Kidney (tissue), 14 donors: ENCODE data around the gene SMAP2. TPM values are rescaled to one million over a fixed set of nuclear protein-coding genes. Genes with fewer than 3 reads are reported as not detected.

Experiments used
- DNase-seq, 5 donors: peaks; one replicate each; pipeline ENCODE4 v3.0.0-alpha.2; 2013 to 2020
- FAIRE-seq: peaks from 2 replicates; lab custom pipeline; 2012; peaks lifted over from hg19 to GRCh38; lab: Jason Lieb, UNC
- H3K27ac ChIP-seq, 2 donors: one replicate each; pipeline ENCODE4 v1.7.0; 2013; ENCODE audit warnings: low read depth in 2 of 2, low read length in 2 of 2, inconsistent platforms in 1 of 2
- H3K27me3 ChIP-seq: one replicate; pipeline ENCODE4 v1.7.1; 2013; ENCODE audit warnings: low read length, inconsistent platforms; ENCODE audit not compliant: control insufficient read depth, insufficient read depth
- H3K36me3 ChIP-seq, 3 donors: one replicate each; pipeline versions ENCODE4 v1.7.0 to v1.7.1; 2013; ENCODE audit warnings: low read length in 3 of 3, control low read depth in 1 of 3, inconsistent platforms in 1 of 3; ENCODE audit not compliant: insufficient read depth in 3 of 3, control insufficient read depth in 2 of 3
- H3K4me1 ChIP-seq, 3 donors: one replicate each; pipeline versions ENCODE4 v1.7.0 to v1.7.1; 2013; ENCODE audit warnings: low read length in 3 of 3, inconsistent platforms in 1 of 3, low read depth in 1 of 3; ENCODE audit not compliant: control insufficient read depth in 2 of 3, insufficient read depth in 2 of 3
- H3K4me3 ChIP-seq, 3 donors: one replicate each; pipeline versions ENCODE4 v1.7.0 to v1.8.1; 2013; ENCODE audit warnings: low read length in 3 of 3, control low read depth in 1 of 3, inconsistent platforms in 1 of 3
- H3K9ac ChIP-seq, 3 donors: one replicate each; pipeline versions ENCODE4 v1.7.0 to v1.7.1; 2013; ENCODE audit warnings: low read length in 3 of 3, control low read depth in 1 of 3, inconsistent platforms in 1 of 3
- H3K9me3 ChIP-seq, 3 donors: one replicate each; pipeline versions ENCODE4 v1.7.0 to v1.7.1; 2013; ENCODE audit warnings: low read length in 3 of 3, control low read depth in 1 of 3, inconsistent platforms in 1 of 3; ENCODE audit not compliant: control insufficient read depth in 2 of 3, insufficient read depth in 1 of 3
- intact Hi-C: fragments of 100-400 bp; cut with DNase I; formaldehyde crosslinking; loops from one replicate; pipeline ENCODE4 v1.11.1; 2022
- polyA plus RNA-seq: library from polyadenylated mRNA; stranded (reverse); fragments of 350-450 nt; fragmentation: Illumina TruSeq; extraction: RNeasy Lipid Tissue Mini Kit (QIAGEN cat#74804); gene quantifications from one replicate; pipeline ENCODE4 v1.2.3, GENCODE V29; 2014; ENCODE audit warnings: low read depth, low replicate concordance; ENCODE audit not compliant: insufficient read depth
- total RNA-seq: library from RNA; stranded (reverse); fragmentation: NEBNext Ultra II Directional; extraction: Animal tissue kit (Norgen Biotek cat#: 25700); gene quantifications from one replicate; pipeline ENCODE4 v1.2.1, GENCODE V29; 2021
- TF ChIP-seq, protein P1 (sequence below): IDR thresholded peaks from 3 replicates; pipeline ENCODE4 v1.5.1; 2012; ENCODE audit warnings: mild to moderate bottlenecking, moderate library complexity, borderline replicate concordance; ENCODE audit not compliant: insufficient read depth; ENCODE audit errors: extremely low read depth
- donor health status: control.
- donor health status: control.
- donor health status: control.
- donor health status: control.
- donor health status: control.
- donor health status: DM: yes; HTN: yes; CAD: no.
- donor health status: Normal renal cell carcinoma (clear cell type).

Gene SMAP2
- total and polyA plus RNA-seq, 2 donors from 2014 or later = 17.9 to 61.3 TPM

GRCh38 chr1:40432644-40433390 lies 59.3 kb downstream of the SMAP2 start:
- no peaks in the 10 kb centered on the region for H3K27me3 ChIP-seq
- DNase-seq (no peak), FAIRE-seq (no peak)
- no peaks in the 10 kb centered on the region for H3K4me1 ChIP-seq
- intact Hi-C loops = no loop called here
- H3K36me3 ChIP-seq = no peaks in the 10 kb centered on the region
- H3K4me3 ChIP-seq = no peak overlapping the region
- no peaks in the 10 kb centered on the region for H3K9me3 ChIP-seq
- TF ChIP-seq, protein P1, sequence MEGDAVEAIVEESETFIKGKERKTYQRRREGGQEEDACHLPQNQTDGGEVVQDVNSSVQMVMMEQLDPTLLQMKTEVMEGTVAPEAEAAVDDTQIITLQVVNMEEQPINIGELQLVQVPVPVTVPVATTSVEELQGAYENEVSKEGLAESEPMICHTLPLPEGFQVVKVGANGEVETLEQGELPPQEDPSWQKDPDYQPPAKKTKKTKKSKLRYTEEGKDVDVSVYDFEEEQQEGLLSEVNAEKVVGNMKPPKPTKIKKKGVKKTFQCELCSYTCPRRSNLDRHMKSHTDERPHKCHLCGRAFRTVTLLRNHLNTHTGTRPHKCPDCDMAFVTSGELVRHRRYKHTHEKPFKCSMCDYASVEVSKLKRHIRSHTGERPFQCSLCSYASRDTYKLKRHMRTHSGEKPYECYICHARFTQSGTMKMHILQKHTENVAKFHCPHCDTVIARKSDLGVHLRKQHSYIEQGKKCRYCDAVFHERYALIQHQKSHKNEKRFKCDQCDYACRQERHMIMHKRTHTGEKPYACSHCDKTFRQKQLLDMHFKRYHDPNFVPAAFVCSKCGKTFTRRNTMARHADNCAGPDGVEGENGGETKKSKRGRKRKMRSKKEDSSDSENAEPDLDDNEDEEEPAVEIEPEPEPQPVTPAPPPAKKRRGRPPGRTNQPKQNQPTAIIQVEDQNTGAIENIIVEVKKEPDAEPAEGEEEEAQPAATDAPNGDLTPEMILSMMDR = no peak
- no peak overlapping the region for H3K9ac ChIP-seq
- H3K27ac ChIP-seq = no peak overlapping the region

- no peak overlapping the region for H3K4me3 ChIP-seq
- TF ChIP-seq, protein P1 = no peak
- no peak overlapping the region for H3K27ac ChIP-seq
- no peak overlapping the region for H3K9ac ChIP-seq
- no peaks in the 10 kb centered on the region for H3K27me3 ChIP-seq
- H3K9me3 ChIP-seq = no peaks in the 10 kb centered on the region
- intact Hi-C loops = no loop called here
- H3K4me1 ChIP-seq = no peaks in the 10 kb centered on the region
- H3K36me3 ChIP-seq = no peaks in the 10 kb centered on the region
- FAIRE-seq = no peak
- no peak for DNase-seq
Measured at GRCh38 chr1:40435471-40435870, 61.9 kb downstream of the SMAP2 start.

GRCh38 chr1:40435876-40436275 lies 62.3 kb downstream of the SMAP2 start:
- no peaks in the 10 kb centered on the region for H3K36me3 ChIP-seq
- FAIRE-seq (no peak), DNase-seq (no peak)
- no peaks in the 10 kb centered on the region for H3K27me3 ChIP-seq
- H3K9me3 ChIP-seq = no peaks in the 10 kb centered on the region
- TF ChIP-seq, protein P1 = no peak
- H3K4me3 ChIP-seq = no peak overlapping the region
- H3K27ac ChIP-seq = no peak overlapping the region
- no peaks in the 10 kb centered on the region for H3K4me1 ChIP-seq
- intact Hi-C loops = no loop called here
- H3K9ac ChIP-seq = no peak overlapping the region
